ENCODE measurements around the gene IMMP2L.

Gene IMMP2L

DNA sequence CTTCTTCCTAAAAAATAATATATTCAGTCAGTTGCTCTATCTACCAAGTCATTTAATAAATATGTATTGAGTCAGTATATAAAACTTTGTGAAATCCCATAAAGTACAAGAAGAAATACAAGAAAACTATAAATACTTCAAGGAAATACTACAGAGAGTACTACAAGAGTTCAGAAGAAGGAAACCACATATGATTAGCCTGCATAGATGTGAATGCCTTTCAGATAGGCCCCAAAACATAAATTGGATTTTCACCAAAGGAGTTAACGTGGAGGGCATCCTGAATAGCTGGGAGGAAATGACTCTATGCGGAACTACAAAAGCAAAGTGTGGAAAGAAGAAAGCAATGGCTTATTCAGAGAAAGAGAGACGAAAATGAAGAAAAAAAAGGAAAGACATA, 351.3 kb downstream of the IMMP2L start:
- no peak for DNase-seq (ENCODE audit: low spot score)

DNA sequence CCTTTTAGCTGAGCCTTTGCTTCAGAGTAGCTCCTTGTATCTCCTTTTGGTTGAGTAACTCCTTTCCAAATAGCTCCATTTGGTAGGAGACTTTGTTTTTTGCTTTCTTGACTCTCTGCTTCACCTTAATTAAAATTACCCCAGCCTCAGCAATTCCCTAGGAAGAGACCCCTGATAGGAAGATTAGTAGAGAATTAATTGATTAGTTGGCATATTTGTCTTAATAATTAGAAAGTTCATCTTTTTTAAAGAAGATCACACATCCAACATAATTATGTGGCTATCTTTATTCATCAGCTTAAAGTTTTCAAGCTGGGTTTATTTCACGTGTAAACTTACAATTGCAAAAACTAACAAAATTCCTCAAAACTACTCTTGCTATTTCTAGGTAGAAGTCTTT, 352.2 kb downstream of the IMMP2L start:
- DNase-seq (ENCODE audit: low spot score) = no peak

DNA sequence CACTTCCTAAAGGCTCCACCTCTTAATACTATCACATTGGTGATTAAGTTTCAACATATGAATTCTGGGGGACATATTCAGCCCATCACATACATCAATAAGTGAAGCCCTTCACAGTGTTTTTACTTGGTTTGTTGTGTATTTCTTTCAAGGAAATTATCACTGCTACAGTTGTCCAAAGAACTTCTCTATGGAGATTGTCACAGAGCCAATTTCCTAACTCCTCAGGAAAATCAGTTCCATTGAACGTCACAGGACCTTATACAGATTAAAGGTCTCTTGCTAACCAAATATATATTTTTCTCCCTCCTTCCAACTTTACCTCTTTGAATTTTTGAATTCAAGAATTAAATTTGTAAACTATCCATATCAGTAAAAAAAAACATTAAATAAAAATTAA, 357.0 kb downstream of the IMMP2L start:
- DNase-seq (ENCODE audit: low spot score) = no peak

DNA sequence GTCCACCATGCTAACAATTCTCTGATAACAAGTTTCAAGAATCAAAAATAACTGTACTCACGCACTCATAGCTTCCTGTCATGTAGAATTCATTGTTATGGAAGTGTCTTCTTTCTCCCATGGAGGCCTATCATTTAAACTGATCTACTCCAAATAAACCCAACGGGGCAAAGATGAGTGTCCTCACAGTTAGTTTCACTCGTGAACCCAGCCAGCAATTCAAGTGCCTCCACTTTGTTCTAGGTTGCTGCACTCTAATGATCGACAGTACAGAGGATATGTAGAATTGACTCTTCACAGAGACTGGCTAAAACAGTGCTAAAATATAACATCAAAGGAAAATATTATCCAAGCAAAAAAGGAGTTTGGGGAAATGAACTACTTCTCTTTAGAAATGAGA, 360.0 kb downstream of the IMMP2L start:
- DNase-seq (ENCODE audit: low spot score) = no peak

DNA sequence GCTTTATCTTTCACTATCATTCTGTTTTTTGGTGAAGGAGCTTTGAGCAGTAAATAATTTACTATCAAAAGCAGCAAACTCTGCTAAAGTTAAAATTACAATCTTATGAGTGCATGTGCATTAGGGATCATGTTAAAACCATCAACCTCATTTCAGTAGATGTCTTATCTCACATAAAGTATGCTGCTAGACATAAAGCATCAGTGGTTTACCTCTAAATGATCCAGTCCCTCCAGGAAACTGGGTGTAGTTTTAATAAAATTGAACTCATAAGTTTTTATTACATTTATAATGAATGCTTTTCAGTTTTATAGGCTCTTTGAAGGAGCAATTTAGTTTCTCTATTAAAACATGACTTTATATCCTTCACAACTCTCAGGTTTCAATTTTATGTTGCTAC, 362.6 kb downstream of the IMMP2L start:
- no peak for DNase-seq (ENCODE audit: low spot score)

DNA sequence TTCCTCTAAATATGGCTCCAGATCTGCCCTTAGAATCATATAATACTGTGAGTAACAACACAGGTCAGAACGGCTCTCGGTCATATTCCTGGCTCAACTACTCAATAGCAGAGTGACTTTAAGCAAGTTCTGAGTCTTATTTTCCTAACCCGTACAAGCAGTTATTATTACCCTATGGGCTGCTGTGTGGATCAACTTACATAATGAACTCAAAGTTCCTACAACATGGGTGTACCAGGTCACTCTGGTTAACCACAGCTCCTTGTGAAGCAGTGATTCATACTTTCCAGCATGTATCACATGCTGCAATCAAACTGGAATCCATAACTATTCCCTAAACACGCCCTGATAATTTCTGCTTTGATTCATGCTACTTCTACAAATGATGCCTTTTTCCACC, 364.0 kb downstream of the IMMP2L start:
- DNase-seq (ENCODE audit: low spot score) = no peak

DNA sequence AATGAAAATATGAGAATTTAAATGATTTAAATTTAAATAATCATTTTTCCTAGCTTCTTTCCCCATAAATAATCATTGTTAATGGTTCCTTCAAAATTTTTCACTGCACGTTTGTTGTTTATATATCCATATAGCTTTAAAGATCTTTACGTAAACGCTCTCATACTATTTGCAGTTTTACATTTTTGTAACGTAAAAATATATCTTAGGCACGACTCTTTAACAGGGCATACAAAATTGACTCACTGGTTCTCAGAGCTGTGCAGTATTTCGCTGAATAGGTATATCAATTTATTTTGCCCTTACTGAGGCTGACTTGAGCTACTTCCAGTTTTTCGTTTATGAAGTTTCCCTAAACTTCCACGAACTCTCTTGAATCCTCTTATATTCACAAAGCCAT, 365.6 kb downstream of the IMMP2L start:
- no peak for DNase-seq (ENCODE audit: low spot score)

DNA sequence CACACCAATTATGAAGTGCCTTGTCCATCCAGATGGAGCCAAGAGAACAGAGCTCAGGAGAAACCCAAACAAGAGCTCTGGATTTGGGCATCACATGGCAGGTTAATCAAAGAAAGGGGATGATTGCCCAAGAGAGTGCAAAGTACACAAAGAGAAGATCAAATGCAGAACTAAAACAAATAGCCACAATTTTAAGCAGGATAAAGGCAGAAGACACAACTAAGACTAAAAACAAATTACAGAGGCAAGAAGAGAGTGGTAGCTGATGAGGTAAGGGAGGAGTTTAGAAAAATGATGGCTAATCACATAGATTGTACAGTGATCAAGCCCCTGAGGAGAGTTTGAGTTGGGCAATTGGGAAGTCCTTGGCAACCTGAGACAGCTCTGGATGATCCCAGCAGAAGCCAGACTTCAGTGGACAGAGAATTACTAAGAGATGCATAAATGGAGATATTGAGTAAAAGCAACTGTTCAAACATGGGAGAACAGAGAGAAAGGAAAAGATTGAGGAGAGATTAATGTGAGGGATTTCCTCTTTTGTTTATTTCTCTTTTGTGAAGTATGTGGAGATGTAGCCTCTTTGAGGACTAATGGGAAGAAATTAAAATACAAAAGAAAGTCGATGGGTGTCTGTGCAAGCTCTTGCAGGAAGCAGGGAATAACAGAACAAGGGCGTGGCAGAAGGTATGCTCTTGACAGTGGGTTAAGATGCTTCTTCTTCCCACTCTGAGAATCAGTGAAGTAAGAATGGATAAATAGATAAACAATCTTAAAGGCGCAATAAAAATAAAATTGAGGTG, 369.5 kb downstream of the IMMP2L start:
- no peak for DNase-seq (ENCODE audit: low spot score)

DNA sequence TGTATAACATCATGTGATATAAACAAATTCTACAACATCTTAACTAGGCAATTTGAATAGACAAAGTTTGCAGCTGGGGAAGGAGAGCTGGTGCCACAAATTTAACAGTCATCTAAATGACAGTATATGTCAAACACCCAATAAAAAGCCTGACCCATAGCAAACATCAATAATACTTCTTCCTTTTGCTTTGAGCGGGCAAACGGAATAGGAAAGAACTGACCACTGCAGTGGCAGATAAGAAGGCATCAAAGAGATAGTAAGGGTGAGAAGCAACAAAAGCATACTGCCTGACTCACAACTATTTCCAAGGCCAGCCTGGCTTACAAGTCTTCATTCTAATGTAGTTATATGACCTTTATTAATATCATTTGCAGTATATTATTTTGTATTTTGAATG, 371.5 kb downstream of the IMMP2L start:
- no peak for DNase-seq (ENCODE audit: low spot score)

DNA sequence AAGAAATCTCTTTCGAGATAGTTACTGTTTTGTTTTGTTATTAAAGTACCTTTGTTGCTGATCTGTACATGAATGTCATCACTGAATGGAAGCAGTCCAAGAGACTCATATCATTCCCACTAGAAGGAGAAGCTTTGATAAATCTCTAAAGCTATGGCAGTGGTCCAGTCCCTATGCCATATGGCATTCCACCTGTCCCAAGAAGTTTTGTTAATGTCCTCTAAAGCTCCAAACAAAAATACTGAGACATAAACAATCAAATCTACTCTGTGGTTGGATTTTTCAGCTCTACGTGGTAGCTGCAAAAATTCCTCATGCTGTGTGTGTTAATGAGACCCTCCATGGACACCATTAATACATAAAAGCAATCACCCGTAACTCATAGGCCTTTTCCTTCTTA, 377.3 kb downstream of the IMMP2L start:
- no peak for DNase-seq (ENCODE audit: low spot score)

DNA sequence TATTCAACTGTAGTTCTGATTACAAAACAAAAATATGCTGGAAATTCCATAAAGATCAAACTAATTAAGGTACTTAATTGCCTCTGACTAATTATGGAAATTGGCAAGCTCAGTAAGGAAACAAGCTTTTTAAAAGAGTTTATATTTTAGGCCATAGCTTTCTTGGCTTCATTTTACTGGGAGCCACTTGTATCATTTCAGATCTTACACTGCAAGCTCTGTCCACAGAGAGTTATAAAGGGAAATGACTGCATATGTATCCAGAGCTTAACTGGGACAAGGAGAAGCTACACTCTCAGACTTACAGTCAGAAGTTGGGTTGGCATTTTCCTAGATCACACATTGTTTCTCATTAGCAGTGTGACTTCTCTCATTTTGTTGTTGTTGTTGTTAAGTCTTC, 379.0 kb downstream of the IMMP2L start:
- no peak for DNase-seq (ENCODE audit: low spot score)

DNA sequence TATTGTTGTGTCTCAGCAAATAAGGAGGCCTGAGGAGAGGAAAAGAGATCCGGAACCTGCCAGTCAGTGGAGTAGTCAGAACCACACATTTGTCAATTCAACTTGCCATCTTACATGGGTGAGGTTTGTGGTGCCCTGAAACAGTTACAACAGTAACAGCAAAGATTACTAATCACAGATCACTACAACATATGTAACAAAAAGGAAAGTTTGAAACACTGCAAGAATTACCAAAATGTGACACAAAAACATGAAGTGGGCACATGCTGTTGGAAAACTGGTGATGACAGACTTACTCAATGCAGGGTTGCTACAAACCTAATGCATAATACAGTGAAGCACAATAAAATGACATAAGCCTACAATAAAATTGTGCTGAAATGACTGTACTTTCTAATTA, 382.0 kb downstream of the IMMP2L start:
- DNase-seq (ENCODE audit: low spot score) = no peak

DNA sequence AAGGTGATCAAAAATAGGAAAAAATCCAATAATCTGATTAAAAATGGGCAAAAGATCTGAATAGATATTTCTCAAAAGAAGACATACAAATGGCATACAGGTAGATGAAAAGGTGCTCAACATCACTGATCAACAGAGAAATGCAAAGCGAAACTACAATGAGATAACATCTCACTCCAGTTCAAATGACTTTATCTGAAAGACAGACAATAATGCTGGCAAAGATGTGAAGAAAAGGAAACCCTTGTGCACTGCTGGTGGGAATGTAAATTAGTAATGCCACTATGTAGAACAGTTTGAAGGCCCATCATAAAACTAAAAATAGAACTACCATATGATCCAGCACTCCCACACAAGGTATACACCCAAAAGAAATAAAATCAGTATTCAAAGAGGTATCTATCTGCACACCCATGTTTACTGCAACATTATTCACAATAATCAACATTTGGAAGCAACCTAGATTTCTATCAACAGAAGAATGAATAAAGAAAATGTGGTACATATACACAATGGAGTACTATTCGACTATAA, 386.3 kb downstream of the IMMP2L start:
- DNase-seq (ENCODE audit: low spot score) = no peak

DNA sequence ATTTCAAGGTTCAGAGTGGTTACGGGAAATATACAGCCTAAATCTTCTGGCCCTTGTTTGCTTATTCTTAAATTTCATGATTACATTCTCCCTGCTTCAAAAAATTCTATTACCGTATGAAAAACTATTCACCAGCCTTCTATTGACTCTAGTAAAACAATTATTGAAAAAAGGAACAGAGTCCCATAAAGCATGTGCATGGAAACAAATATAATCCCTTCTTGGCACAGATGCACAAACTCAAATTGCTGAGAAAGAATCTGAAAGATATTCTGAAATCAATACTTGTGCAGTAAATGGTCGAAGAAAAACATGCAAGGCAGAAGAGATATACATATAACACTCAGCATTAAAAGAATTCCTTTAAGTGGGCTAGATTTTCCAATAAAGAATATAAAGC, 387.8 kb downstream of the IMMP2L start:
- DNase-seq (ENCODE audit: low spot score) = no peak

DNA sequence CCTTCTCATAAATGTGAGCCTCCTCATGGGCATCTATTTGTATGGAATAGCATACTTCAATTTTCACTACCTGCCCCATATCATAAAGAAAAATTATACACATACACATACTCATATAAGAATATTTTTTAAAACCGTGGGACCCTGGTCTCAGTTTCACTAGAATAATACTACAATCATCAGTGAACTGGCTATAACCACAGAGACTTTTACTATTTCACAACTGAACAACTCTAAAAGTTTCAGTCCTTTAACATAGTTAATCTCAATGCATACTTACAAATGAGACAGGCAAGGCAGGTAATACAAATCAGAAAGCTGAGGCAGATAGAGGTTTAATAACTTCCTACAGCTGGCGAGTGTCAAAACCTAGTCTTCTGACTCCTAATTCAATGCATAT, 388.3 kb downstream of the IMMP2L start:
- DNase-seq (ENCODE audit: low spot score) = no peak

DNA sequence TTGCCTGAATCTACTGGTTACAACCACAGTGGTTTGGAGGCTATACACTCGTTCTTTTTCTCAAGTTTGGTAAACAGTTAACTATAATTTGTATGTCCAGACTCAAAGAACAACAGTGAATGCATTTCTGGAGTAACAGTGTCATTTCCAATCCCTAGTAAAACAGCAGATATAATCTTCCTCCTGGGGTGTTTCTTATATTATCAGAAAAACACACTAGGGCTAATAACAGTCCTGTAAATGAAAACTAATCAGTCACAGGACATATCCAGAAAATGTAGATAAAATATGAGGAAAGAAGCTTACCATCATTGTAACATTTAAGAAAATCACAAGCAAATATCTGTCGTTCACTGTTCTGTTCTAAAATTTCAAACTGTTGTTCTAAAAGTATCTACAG, 388.8 kb downstream of the IMMP2L start:
- DNase-seq (ENCODE audit: low spot score) = no peak

DNA sequence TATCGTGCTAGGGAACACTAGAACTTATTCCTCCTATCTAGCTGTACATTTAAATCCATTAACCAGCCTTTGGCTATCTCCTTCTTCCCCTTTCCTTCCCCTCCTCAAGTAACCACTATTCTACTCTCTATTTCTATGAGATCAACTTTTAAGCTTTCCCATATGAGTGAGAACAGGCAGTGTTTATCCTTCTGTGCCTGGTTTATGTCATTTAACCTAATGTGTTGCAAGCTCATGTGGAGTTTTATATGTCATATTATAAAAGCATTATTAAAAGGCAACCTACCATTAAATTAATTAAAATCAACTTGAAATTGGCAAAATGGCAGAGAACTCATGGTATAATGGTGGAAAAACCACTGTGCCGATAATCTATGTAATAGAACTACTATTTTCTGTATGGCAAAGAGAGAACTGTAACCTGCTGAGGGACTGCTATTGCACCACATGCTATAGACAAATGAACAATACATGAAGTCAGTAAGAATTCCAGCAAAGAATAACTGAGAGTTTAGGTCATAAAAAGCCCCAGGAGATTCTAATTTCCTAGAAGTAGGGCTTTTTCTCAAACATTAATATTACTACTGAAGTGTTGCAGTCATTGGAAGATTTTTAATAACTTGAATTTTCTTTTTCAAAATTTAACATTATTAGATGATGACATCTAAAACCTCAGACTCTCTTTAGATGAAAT, 389.6 kb downstream of the IMMP2L start:
- no peak for DNase-seq (ENCODE audit: low spot score)

DNA sequence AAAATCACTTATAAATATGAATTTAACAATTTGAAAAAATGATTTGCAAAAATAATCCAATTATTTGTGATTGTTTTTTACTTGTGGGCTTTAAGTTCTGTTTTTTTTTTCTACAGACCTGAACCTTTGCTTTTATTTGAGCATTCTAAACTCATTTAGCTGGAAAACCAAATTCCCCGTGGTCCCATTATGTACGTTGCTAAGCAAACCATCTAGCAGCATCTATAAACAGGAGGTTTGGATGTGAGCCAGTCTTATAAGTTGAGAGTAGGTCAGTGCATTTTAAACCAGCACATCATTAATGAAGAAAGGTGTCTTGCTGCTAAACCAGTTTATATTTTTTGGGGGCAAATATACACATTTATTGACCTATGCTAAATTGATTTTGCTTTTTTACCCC, 394.1 kb downstream of the IMMP2L start:
- DNase-seq (ENCODE audit: low spot score) = no peak

DNA sequence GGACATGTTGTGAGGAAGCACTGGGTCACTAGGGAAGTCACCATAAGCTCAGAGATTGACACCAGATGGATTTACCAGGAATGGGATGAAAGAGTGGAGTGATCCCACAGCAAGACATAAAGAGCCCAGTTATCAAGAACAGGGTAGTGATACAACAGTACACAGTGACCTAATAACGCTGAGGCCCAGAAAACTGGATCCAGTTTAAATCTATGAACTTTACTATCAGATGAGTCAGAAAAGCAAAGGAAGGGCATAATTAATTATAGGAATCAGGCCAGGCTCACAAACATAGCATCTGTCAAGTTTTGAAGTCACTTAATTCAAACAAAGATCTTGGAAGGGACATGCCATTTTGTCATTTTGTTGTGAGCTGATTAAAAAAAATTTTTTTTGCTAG, 397.9 kb downstream of the IMMP2L start:
- DNase-seq (ENCODE audit: low spot score) = no peak

DNA sequence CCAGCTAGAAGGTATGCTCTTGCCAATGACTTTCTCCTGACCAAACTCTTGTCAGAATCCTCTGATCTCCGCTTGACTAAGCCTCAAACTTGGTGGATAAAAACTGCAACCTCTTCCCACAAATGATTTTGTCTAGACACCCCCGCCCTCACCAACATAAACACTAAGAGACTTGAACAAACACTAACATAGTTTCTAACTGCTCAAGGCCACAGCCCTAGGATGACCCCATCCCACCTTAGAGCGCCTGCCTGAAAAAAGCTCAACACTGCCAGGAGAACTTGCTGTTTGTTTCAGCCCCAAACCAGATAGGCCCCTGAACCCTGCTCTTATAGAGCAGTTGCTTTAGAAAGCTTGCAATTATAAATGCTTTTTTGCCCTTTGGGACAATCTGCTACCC, 399.6 kb downstream of the IMMP2L start:
- no peak for DNase-seq (ENCODE audit: low spot score)

DNA sequence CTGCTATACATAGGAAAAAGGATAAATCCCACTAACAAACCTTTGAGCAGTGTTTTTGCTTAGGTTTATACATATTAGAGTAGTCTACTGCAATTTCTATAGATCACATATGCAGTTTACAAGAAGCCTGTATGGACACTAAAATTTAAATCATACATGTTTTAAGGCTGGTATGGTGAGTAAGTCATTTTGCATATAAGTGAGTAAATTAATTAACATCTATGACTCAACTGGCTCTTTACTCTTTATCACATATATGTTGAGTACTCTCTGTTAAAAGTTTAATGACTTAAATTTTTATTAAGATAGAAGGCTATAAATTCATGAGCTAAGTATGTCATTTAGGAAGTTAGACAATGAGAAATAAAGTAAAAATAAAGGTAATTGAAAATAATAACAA, 402.0 kb downstream of the IMMP2L start:
- no peak for DNase-seq (ENCODE audit: low spot score)

DNA sequence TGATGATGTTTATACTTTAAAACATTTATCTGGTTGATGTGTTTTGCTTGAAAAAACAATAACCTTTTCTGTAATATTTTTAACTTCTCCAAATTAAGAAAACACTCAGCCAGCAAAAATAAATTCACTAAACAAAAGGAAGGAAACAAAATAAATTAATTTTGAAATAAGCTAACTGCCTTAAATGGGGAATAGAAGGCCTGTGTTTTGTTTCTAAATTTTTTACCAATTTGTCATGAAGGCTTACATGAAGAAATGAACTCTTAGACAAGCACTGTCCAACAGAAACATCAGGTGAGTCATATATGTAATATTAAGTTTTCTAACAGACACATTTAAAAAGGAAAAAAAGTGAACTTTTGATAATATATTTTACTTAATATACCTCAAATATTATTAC, 402.9 kb downstream of the IMMP2L start:
- DNase-seq (ENCODE audit: low spot score) = no peak

DNA sequence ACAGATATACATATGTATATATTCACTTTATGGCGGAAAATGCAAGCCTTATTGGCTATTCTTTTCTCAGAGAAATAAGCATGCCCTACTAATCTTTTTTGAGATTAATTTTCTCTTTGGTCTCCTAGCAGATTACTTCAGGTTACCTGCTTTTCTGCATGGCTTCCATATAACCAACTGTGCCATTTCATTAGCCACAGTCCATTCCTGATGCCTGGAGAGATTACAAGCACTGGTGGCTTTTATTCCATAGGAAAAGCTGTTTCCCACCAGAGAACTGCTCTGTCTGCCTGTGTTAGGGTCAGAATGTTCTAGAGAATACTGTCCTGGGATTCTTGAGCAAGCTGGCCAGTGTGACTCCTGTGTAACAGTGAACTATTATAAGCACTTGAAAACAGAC, 411.6 kb downstream of the IMMP2L start:
- DNase-seq (ENCODE audit: low spot score) = no peak
